Liver (tissue), 3 donors: Measurements from ENCODE around the gene PGAP3.

Experiments
- EGR1 ChIP-seq, 2 donors: IDR thresholded peaks; 2 replicates each; pipeline ENCODE4 v1.6.1; 2016 to 2018; ENCODE audit warnings: antibody characterized with exemption in 2 of 2, low read depth in 2 of 2
- GABPA ChIP-seq, 2 donors: IDR thresholded peaks in 1 of 2; conservative IDR thresholded peaks in 1 of 2; 2 replicates each; pipeline ENCODE4 v1.6.1; 2016; ENCODE audit warnings: antibody characterized with exemption in 2 of 2, mild to moderate bottlenecking in 1 of 2, moderate library complexity in 1 of 2
- JUND ChIP-seq, 2 donors: IDR thresholded peaks; 2 replicates each; pipeline ENCODE4 v1.6.1; 2016; ENCODE audit warnings: antibody characterized with exemption in 2 of 2
- RAD21 ChIP-seq, 2 donors: IDR thresholded peaks; 2 replicates each; pipeline ENCODE4 v1.6.1; 2016; ENCODE audit warnings: antibody characterized with exemption in 2 of 2, mild to moderate bottlenecking in 2 of 2
- TAF1 ChIP-seq: conservative IDR thresholded peaks from 2 replicates; pipeline ENCODE4 v1.6.1; 2016; ENCODE audit warnings: antibody characterized with exemption, mild to moderate bottlenecking
- YY1 ChIP-seq: IDR thresholded peaks from 2 replicates; pipeline ENCODE4 v1.6.1; 2016; ENCODE audit warnings: antibody characterized with exemption, mild to moderate bottlenecking
- TF ChIP-seq, protein P1 (sequence below): fragments of 150-350 bp; IDR thresholded peaks from 2 replicates; pipeline ENCODE4 v1.5.1; 2017; ENCODE audit warnings: improper control_type of control experiment, low read depth, low read length; ENCODE audit not compliant: missing input control
- TF ChIP-seq, protein P2 (sequence below): IDR thresholded peaks from 2 replicates; pipeline ENCODE4 v1.6.1; 2016; ENCODE audit warnings: antibody characterized with exemption
- TF ChIP-seq, protein P3 (sequence below): IDR thresholded peaks from 2 replicates; pipeline ENCODE4 v1.6.1; 2016; ENCODE audit warnings: antibody characterized with exemption, mild to moderate bottlenecking
- TF ChIP-seq, protein P4 (sequence below): IDR thresholded peaks from 2 replicates; pipeline ENCODE4 v1.6.1; 2016; ENCODE audit warnings: antibody characterized with exemption
- donor health status: healthy.
- donor health status: healthy.

DNA sequence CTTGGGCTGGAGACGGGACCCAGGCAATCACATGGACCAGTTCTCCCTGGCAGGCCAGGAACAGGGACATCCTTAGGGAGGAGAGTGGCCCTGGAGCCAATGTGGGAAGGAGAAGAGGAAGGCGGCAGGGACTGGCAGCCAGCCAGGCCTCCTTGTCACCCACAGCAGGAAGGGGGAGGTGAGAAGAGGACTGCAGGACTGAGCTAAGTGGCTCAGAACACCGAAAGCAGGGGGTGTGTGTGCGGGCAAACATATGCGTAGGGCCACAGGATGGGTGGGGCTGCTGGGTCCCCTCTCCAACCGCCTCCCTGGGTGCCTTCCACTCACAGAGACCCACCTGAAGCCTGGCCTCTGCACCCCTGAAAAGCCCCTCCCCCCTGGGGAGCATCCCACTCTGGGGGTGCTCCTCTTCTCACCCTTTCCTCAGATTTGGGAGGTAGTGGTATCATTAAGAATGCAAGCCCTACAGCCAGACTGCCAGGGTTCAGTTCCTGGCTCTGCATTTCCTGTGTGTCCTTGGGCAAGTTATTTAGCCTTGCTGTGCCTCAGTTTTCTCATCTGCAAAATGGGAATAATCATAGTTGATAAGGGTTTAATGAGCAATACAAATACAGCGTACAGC, 11.5 kb downstream of the PGAP3 start:
- no peak for TF ChIP-seq EGR1 (IDR thresholded peaks at IDR 0.05; ENCODE audit: low read depth in 2 of 2)
- TF ChIP-seq, protein P1, sequence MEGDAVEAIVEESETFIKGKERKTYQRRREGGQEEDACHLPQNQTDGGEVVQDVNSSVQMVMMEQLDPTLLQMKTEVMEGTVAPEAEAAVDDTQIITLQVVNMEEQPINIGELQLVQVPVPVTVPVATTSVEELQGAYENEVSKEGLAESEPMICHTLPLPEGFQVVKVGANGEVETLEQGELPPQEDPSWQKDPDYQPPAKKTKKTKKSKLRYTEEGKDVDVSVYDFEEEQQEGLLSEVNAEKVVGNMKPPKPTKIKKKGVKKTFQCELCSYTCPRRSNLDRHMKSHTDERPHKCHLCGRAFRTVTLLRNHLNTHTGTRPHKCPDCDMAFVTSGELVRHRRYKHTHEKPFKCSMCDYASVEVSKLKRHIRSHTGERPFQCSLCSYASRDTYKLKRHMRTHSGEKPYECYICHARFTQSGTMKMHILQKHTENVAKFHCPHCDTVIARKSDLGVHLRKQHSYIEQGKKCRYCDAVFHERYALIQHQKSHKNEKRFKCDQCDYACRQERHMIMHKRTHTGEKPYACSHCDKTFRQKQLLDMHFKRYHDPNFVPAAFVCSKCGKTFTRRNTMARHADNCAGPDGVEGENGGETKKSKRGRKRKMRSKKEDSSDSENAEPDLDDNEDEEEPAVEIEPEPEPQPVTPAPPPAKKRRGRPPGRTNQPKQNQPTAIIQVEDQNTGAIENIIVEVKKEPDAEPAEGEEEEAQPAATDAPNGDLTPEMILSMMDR = no peak
- TF ChIP-seq, protein P2, sequence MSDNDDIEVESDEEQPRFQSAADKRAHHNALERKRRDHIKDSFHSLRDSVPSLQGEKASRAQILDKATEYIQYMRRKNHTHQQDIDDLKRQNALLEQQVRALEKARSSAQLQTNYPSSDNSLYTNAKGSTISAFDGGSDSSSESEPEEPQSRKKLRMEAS = no peak
- TF ChIP-seq, protein P3, sequence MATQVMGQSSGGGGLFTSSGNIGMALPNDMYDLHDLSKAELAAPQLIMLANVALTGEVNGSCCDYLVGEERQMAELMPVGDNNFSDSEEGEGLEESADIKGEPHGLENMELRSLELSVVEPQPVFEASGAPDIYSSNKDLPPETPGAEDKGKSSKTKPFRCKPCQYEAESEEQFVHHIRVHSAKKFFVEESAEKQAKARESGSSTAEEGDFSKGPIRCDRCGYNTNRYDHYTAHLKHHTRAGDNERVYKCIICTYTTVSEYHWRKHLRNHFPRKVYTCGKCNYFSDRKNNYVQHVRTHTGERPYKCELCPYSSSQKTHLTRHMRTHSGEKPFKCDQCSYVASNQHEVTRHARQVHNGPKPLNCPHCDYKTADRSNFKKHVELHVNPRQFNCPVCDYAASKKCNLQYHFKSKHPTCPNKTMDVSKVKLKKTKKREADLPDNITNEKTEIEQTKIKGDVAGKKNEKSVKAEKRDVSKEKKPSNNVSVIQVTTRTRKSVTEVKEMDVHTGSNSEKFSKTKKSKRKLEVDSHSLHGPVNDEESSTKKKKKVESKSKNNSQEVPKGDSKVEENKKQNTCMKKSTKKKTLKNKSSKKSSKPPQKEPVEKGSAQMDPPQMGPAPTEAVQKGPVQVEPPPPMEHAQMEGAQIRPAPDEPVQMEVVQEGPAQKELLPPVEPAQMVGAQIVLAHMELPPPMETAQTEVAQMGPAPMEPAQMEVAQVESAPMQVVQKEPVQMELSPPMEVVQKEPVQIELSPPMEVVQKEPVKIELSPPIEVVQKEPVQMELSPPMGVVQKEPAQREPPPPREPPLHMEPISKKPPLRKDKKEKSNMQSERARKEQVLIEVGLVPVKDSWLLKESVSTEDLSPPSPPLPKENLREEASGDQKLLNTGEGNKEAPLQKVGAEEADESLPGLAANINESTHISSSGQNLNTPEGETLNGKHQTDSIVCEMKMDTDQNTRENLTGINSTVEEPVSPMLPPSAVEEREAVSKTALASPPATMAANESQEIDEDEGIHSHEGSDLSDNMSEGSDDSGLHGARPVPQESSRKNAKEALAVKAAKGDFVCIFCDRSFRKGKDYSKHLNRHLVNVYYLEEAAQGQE = no peak
- no peak for TF ChIP-seq TAF1
- TF ChIP-seq RAD21 (IDR thresholded peaks at IDR 0.05) = no peak
- TF ChIP-seq, protein P4, sequence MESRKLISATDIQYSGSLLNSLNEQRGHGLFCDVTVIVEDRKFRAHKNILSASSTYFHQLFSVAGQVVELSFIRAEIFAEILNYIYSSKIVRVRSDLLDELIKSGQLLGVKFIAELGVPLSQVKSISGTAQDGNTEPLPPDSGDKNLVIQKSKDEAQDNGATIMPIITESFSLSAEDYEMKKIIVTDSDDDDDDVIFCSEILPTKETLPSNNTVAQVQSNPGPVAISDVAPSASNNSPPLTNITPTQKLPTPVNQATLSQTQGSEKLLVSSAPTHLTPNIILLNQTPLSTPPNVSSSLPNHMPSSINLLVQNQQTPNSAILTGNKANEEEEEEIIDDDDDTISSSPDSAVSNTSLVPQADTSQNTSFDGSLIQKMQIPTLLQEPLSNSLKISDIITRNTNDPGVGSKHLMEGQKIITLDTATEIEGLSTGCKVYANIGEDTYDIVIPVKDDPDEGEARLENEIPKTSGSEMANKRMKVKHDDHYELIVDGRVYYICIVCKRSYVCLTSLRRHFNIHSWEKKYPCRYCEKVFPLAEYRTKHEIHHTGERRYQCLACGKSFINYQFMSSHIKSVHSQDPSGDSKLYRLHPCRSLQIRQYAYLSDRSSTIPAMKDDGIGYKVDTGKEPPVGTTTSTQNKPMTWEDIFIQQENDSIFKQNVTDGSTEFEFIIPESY = no peak
- TF ChIP-seq JUND (IDR thresholded peaks at IDR 0.05) = no peak
- no peak for TF ChIP-seq YY1
- no peak for TF ChIP-seq GABPA (IDR thresholded peaks at IDR 0.05 in 1 of 2, conservative IDR thresholded peaks at IDR 0.05 in 1 of 2)
